CD4-positive, alpha-beta T cell (primary cell): Measurements from ENCODE around the gene NKAIN1. TPM values are rescaled to one million over a fixed set of nuclear protein-coding genes. Genes with fewer than 3 reads are reported as not detected.
"Not testable (repeated sequence)": the region's sequence is repeated elsewhere in the genome, so short reads cannot be mapped to it uniquely, and the experiment has no call there.

Experiments
- ATAC-seq: fragments of 200-7000 bp; cut with Tn5 transposase; one replicate; pipeline ENCODE4 v1.10.0; 2022; ENCODE audit warnings: mild to moderate bottlenecking; ENCODE audit not compliant: poor library complexity
- CTCF ChIA-PET: fragments of 350-600 bp; sonication (Branson Sonifier 250); formaldehyde crosslinking; loops from one replicate; lab custom pipeline; 2021; ENCODE audit warnings: antibody characterized with exemption, inconsistent platforms; lab: Charles Lee
- POLR2A ChIA-PET: fragments of 350-600 bp; sonication (Branson Sonifier 250); formaldehyde crosslinking; loops from one replicate; lab custom pipeline; 2021; ENCODE audit warnings: antibody characterized with exemption, inconsistent platforms; lab: Charles Lee
- DNase-seq, 14 experiments: peaks; one replicate each; pipeline ENCODE4 v3.0.0-alpha.2; 2013 to 2020; ENCODE audit warnings: mixed read lengths in 2 of 14
- H3K27ac ChIP-seq, 2 donors: one replicate each; pipeline versions ENCODE4 v1.5.1 to v1.7.0; 2013; ENCODE audit warnings: low read length in 2 of 2, low read depth in 1 of 2, mild to moderate bottlenecking in 1 of 2
- H3K27me3 ChIP-seq, 2 experiments: 1 replicate in 1 of 2; 2 replicates in 1 of 2; pipeline versions ENCODE4 v1.6.1 to v1.7.0; 2013; ENCODE audit warnings: low read length in 2 of 2, control low read depth in 1 of 2, mild to moderate bottlenecking in 1 of 2, moderate library complexity in 1 of 2; ENCODE audit not compliant: insufficient read depth in 2 of 2, control insufficient read depth in 1 of 2
- H3K36me3 ChIP-seq: one replicate; pipeline ENCODE4 v1.6.1; 2013; ENCODE audit warnings: low read length, control low read depth; ENCODE audit not compliant: insufficient read depth
- H3K4me1 ChIP-seq: one replicate; pipeline ENCODE4 v1.6.1; 2013; ENCODE audit warnings: low read length, control low read depth; ENCODE audit not compliant: insufficient read depth
- H3K4me3 ChIP-seq: one replicate; pipeline ENCODE4 v1.5.1; 2013; ENCODE audit warnings: mild to moderate bottlenecking, low read length, moderate library complexity
- H3K9me3 ChIP-seq, 2 experiments: 1 replicate in 1 of 2; 2 replicates in 1 of 2; pipeline versions ENCODE4 v1.6.1 to v1.7.0; 2013; ENCODE audit warnings: low read length in 2 of 2, mild to moderate bottlenecking in 2 of 2, control low read depth in 1 of 2, moderate library complexity in 1 of 2; ENCODE audit not compliant: control insufficient read depth in 1 of 2, insufficient read depth in 1 of 2
- H3K27ac Mint-ChIP-seq: one replicate; pipeline ENCODE4 v1.8.0; 2020; ENCODE audit warnings: mixed read lengths
- H3K27me3 Mint-ChIP-seq: one replicate; pipeline ENCODE4 v1.8.0; 2021; ENCODE audit warnings: mixed read lengths
- H3K36me3 Mint-ChIP-seq: one replicate; pipeline ENCODE4 v1.8.0; 2021; ENCODE audit warnings: low read depth, mixed read lengths
- H3K4me1 Mint-ChIP-seq: one replicate; pipeline ENCODE4 v1.8.0; 2021; ENCODE audit warnings: low read depth, mixed read lengths
- H3K4me3 Mint-ChIP-seq: one replicate; pipeline ENCODE4 v1.8.0; 2020; ENCODE audit warnings: mild to moderate bottlenecking, mixed read lengths
- H3K9me3 Mint-ChIP-seq: one replicate; pipeline ENCODE4 v1.8.0; 2020; ENCODE audit warnings: mixed read lengths
- CTCF ChIP-seq: fragments of 200-600 bp; IDR thresholded peaks from one replicate; pipeline ENCODE4 v1.8.0; 2022; ENCODE audit warnings: antibody characterized with exemption, mild to moderate bottlenecking
- intact Hi-C, 2 experiments: fragments of 100-400 bp; cut with DNase I in 1 of 2; cut with micrococcal nuclease in 1 of 2; formaldehyde crosslinking; loops; one replicate each; pipeline versions ENCODE4 v1.15.1 to v1.9.0; 2023 to 2025; cut with DNase I, micrococcal nuclease
- polyA plus RNA-seq, 2 donors: library from polyadenylated mRNA; unstranded; fragments of 120-200 nt; gene quantifications; one replicate each; pipeline ENCODE4 v1.2.1, GENCODE V29; 2013
- total RNA-seq, 174 experiments: library from RNA in 2 of 174; stranded (reverse) in 2 of 174; gene quantifications; one replicate each; pipeline ENCODE4 v1.2.3 and lab custom pipeline; 2021 to 2026

The NKAIN1 gene
- total RNA-seq, result not detected
- polyA plus RNA-seq (2013, experiment 1 of 2), result not detected
- polyA plus RNA-seq (2013, experiment 2 of 2), result 0.07 TPM
- total RNA-seq (lab: John Stamatoyannopoulos, UW), result 0 to 0.08 (median 0) reads per million in 172 experiments

- POLR2A ChIA-PET, result no interaction called here
- no peaks in the 10 kb centered on the region for H3K36me3 Mint-ChIP-seq
- no peaks in the 10 kb centered on the region for H3K9me3 Mint-ChIP-seq
- H3K4me3 Mint-ChIP-seq, result peak within 1 kb of the TSS; percentile 34
- H3K27ac ChIP-seq, result no peak within 1 kb of the TSS
- H3K27me3 ChIP-seq, result peaks cover 45 to 51% of the 10 kb centered on the region in 2 experiments
- peaks cover 15% of the 10 kb centered on the region for H3K4me1 Mint-ChIP-seq
- H3K4me3 ChIP-seq, result no peak within 1 kb of the TSS
- no peak for ATAC-seq
- intact Hi-C loops, result no loop called here
- no peaks in the 10 kb centered on the region for H3K36me3 ChIP-seq
- H3K9me3 ChIP-seq, result no peaks in the 10 kb centered on the region
- TF ChIP-seq CTCF, result no peak
- CTCF ChIA-PET, result no interaction called here
- no peak within 1 kb of the TSS for H3K27ac Mint-ChIP-seq
- H3K27me3 Mint-ChIP-seq, result peaks cover 60% of the 10 kb centered on the region
- no peak for DNase-seq
- H3K4me1 ChIP-seq, result no peaks in the 10 kb centered on the region
Measured at GRCh38 chr1:31239653-31240241, at the start of gene NKAIN1. Gene NKAIN1, minus strand, starts transcription at chr1:31239887. Its CDS starts 340 bp downstream, at chr1:31239547.

- Mint-ChIP-seq H3K4me3 (no peak overlapping the region), H3K27ac (no peak overlapping the region), H3K4me1 (peaks cover 35% of the 10 kb centered on the region), H3K36me3 (peaks cover 89% of the 10 kb centered on the region), H3K27me3 (no peaks in the 10 kb centered on the region), H3K9me3 (no peaks in the 10 kb centered on the region)
- TF ChIP-seq CTCF, result no peak
- Histone ChIP-seq H3K36me3 (peaks cover 73% of the 10 kb centered on the region), H3K27ac (no peak overlapping the region), H3K4me1 (peaks cover 3% of the 10 kb centered on the region), H3K9me3 (no peaks in the 10 kb centered on the region), H3K4me3 (no peak overlapping the region), H3K27me3 (no peaks in the 10 kb centered on the region)
- ATAC-seq (no peak), DNase-seq (no peak)
- ChIA-PET CTCF (no interaction called here), POLR2A (no interaction called here)
- intact Hi-C loops, result no loop called here
Measured at GRCh38 chr1:31289021-31289420, 49.3 kb upstream of the NKAIN1 start.

GRCh38 chr1:31287791-31288190 lies 48.1 kb upstream of the NKAIN1 start:
- H3K27ac Mint-ChIP-seq, DNase-seq, CTCF ChIA-PET: not testable (repeated sequence)

GRCh38 chr1:31282426-31282825 lies 42.7 kb upstream of the NKAIN1 start:
- H3K36me3 ChIP-seq, result peaks cover 65% of the 10 kb centered on the region
- intact Hi-C loops, H3K27ac ChIP-seq, H3K4me1 ChIP-seq, ATAC-seq, H3K27me3 Mint-ChIP-seq, H3K9me3 Mint-ChIP-seq, H3K4me3 ChIP-seq, H3K9me3 ChIP-seq, H3K4me3 Mint-ChIP-seq, DNase-seq, H3K27me3 ChIP-seq, H3K27ac Mint-ChIP-seq, POLR2A ChIA-PET, CTCF ChIA-PET: not testable (repeated sequence)
- Mint-ChIP-seq H3K4me1 (peaks cover 23% of the 10 kb centered on the region), H3K36me3 (peaks cover 91% of the 10 kb centered on the region)

More at GRCh38 chr1:31287791-31288190, 48.1 kb upstream of the NKAIN1 start:
- H3K4me3 ChIP-seq, H3K9me3 Mint-ChIP-seq, POLR2A ChIA-PET, ATAC-seq, H3K4me3 Mint-ChIP-seq, H3K27ac ChIP-seq, intact Hi-C loops, H3K27me3 ChIP-seq, H3K4me1 ChIP-seq, H3K9me3 ChIP-seq, H3K27me3 Mint-ChIP-seq: not testable (repeated sequence)
- Mint-ChIP-seq H3K4me1 (peaks cover 27% of the 10 kb centered on the region), H3K36me3 (peaks cover 91% of the 10 kb centered on the region)
- H3K36me3 ChIP-seq, result peaks cover 70% of the 10 kb centered on the region
